K562 (cell line): ENCODE results near the gene ZCCHC14. TPM values are rescaled to one million over a fixed set of nuclear protein-coding genes. Genes with fewer than 3 reads are reported as not detected.
A peak's percentile ranks its signal among the peaks of the same experiment; 100 is the strongest.

Experiments used
- ADNP ChIP-seq: fragments of 200-800 bp; sonication (Bioruptor generic); IDR thresholded peaks from 2 replicates; pipeline ENCODE4 v1.6.1; 2016; ENCODE audit warnings: missing genetic modification characterization, missing compliant biosample characterization
- ELK1 ChIP-seq: sonication (generic); formaldehyde crosslinking; IDR thresholded peaks from 2 replicates; pipeline ENCODE4 v1.8.1; 2022; ENCODE audit warnings: missing genetic modification reagents
- GTF2A2 ChIP-seq: IDR thresholded peaks from 2 replicates; pipeline ENCODE4 v1.6.1; 2016; ENCODE audit warnings: mild to moderate bottlenecking, missing genetic modification characterization, missing compliant biosample characterization
- HMGN3 ChIP-seq: IDR thresholded peaks from 2 replicates; pipeline ENCODE4 v1.6.1; 2011; ENCODE audit warnings: borderline replicate concordance, low read depth, mild to moderate bottlenecking, mixed read lengths, low read length; ENCODE audit not compliant: insufficient read length; ENCODE audit errors: extremely low read depth
- HNRNPL ChIP-seq: fragments of 200-400 bp; formaldehyde crosslinking; IDR thresholded peaks from 2 replicates; pipeline ENCODE4 v1.6.1; 2017; ENCODE audit warnings: low read depth, mild to moderate bottlenecking, low read length
- HOXB6 ChIP-seq: fragments of 250-450 bp; sonication (Bioruptor Pico); IDR thresholded peaks from 2 replicates; pipeline ENCODE4 v1.5.1; 2022; ENCODE audit warnings: mild to moderate bottlenecking, borderline replicate concordance
- NBN ChIP-seq: fragments of 450-650 bp; IDR thresholded peaks from 2 replicates; pipeline ENCODE4 v1.6.1; 2016; ENCODE audit warnings: low read depth, mild to moderate bottlenecking
- NCOA1 ChIP-seq: fragments of 450-650 bp; IDR thresholded peaks from 2 replicates; pipeline ENCODE4 v1.6.1; 2016; ENCODE audit warnings: low read depth
- NEUROD1 ChIP-seq: fragments of 150-350 bp; IDR thresholded peaks from 2 replicates; pipeline ENCODE4 v1.6.1; 2014; ENCODE audit warnings: borderline replicate concordance, low read length, low read depth; ENCODE audit not compliant: partially characterized antibody
- NFIX ChIP-seq: fragments of 250-450 bp; sonication (Bioruptor Pico); IDR thresholded peaks from 2 replicates; pipeline ENCODE4 v1.4.0; 2020; ENCODE audit warnings: low read depth, mild to moderate bottlenecking, moderate library complexity
- NFRKB ChIP-seq: fragments of 450-650 bp; IDR thresholded peaks from 2 replicates; pipeline ENCODE4 v1.6.1; 2016; ENCODE audit warnings: low read depth
- POLR2B ChIP-seq: fragments of 450-650 bp; IDR thresholded peaks from 2 replicates; pipeline ENCODE4 v1.6.1; 2018; ENCODE audit warnings: low read depth; ENCODE audit not compliant: partially characterized antibody
- ZNF324 ChIP-seq: fragments of 250-450 bp; sonication (Bioruptor Pico); IDR thresholded peaks from 2 replicates; pipeline ENCODE4 v1.4.0; 2020; ENCODE audit warnings: mild to moderate bottlenecking
- ZNF408 ChIP-seq: fragments of 250-450 bp; sonication (Bioruptor Pico); IDR thresholded peaks from 2 replicates; pipeline ENCODE4 v1.4.0; 2020; ENCODE audit warnings: low read depth, mild to moderate bottlenecking, moderate library complexity
- ZNF507 ChIP-seq: conservative IDR thresholded peaks from 2 replicates; pipeline ENCODE4 v1.6.1; 2017; ENCODE audit warnings: missing genetic modification characterization, missing compliant biosample characterization
- ZNF584 ChIP-seq: fragments of 200-800 bp; sonication (Bioruptor generic); IDR thresholded peaks from 2 replicates; pipeline ENCODE4 v1.6.1; 2016; ENCODE audit warnings: low read depth, mild to moderate bottlenecking, missing genetic modification characterization, missing compliant biosample characterization
- polyA plus RNA-seq, 8 experiments: library from polyadenylated mRNA; depleted of rRNA in 4 of 8; stranded (reverse) in 5 of 8; unstranded in 3 of 8; fragments of >200 nt; fragmentation: Nextera tagmentation in 2 of 8; fragmentation: Illumina TruSeq in 1 of 8; extraction: Ambion mirVana in 2 of 8; extraction: Trizol in 1 of 8; gene quantifications; 2 replicates each; pipeline versions ENCODE4 v1.2.1 to v1.2.3, GENCODE V29; 2011 to 2014; ENCODE audit warnings: inconsistent platforms in 1 of 8, missing spikeins in 1 of 8
- total RNA-seq, 7 experiments: library from RNA; depleted of rRNA in 6 of 7; stranded (reverse); fragments of >200 nt in 6 of 7; fragmentation: Illumina TruSeq in 2 of 7; extraction: Trizol in 2 of 7; gene quantifications; 2 replicates each; pipeline versions ENCODE4 v1.2.1 to v1.2.3, GENCODE V29; 2011 to 2021; ENCODE audit warnings: low replicate concordance in 1 of 7
- TF ChIP-seq, protein P1 (sequence below): sonication (generic); formaldehyde crosslinking; IDR thresholded peaks from 2 replicates; pipeline ENCODE4 v1.8.0; 2022; ENCODE audit warnings: mild to moderate bottlenecking, missing genetic modification reagents
- TF ChIP-seq, protein P2 (sequence below): fragments of 200-800 bp; sonication (Bioruptor generic); IDR thresholded peaks from 2 replicates; pipeline ENCODE4 v1.6.1; 2017; ENCODE audit warnings: missing genetic modification characterization, missing compliant biosample characterization
- TF ChIP-seq, protein P3 (sequence below): fragments of 250-450 bp; sonication (Bioruptor Pico); IDR thresholded peaks from 2 replicates; pipeline ENCODE4 v1.8.0; 2021; ENCODE audit warnings: moderate library complexity, mild to moderate bottlenecking, inconsistent platforms

The ZCCHC14 gene
- total and polyA plus RNA-seq, 9 of the 15 experiments (the other 6 are each of a cell fraction or from before 2014, with no cell fraction given) = 1.5 to 12.4 (median 2.9) TPM

DNA sequence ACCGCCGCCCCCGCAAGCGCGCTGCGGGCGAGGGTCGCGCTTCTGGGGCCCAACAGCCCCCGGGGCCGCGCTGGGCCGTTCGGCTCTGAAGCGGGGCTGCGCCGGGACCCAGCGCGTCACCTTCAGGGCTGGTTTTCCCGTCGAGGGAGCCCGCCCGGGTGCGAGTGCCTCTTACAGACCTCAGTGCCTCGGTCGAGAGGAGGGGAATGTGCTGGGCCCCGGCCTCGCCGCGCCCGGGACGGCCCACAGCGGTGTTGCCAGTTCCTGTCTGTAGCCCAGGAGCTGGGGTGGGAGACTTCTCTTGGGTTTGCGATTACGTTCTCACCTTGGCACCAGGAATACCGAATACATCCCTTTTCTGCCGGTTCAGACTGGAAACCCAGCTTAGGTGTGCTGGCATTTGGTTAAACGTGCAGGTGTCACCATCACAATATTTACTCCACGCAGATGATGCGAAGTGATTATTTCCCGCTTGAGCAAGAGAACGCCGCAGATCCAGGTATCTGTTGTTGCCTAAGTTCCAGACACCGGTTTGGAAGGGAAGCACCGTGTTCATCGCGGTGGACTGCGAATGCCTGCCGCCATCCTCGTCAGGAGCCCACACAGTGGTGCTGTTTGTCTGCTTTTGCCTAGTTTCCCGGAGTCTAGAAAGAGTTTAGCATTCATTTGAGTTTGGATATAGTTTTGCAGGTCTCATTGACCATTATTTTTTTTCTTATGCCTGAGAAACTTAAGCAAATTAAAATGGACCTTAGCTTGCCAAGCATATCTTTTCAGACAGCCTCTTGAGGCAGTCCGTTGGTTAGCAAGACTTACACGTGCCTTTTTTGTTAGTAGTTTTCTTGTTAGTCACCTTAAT, 99.8 kb downstream of the ZCCHC14 start (continued):
- TF ChIP-seq ELK1 (CRISPR knock-in tag) (no peak), GTF2A2 (no peak), ZNF507 (tag) (no peak), NFIX (no peak), POLR2B (no peak), HNRNPL (no peak), NBN (no peak), NCOA1 (no peak), ZNF584 (CRISPR knock-in tag) (no peak), ZNF324 (CRISPR knock-in tag) (no peak), HOXB6 (no peak), HMGN3 (no peak), ADNP (tag) (no peak), NFRKB (no peak), NEUROD1 (no peak), ZNF408 (CRISPR knock-in tag) (no peak)
- TF ChIP-seq, protein P1, sequence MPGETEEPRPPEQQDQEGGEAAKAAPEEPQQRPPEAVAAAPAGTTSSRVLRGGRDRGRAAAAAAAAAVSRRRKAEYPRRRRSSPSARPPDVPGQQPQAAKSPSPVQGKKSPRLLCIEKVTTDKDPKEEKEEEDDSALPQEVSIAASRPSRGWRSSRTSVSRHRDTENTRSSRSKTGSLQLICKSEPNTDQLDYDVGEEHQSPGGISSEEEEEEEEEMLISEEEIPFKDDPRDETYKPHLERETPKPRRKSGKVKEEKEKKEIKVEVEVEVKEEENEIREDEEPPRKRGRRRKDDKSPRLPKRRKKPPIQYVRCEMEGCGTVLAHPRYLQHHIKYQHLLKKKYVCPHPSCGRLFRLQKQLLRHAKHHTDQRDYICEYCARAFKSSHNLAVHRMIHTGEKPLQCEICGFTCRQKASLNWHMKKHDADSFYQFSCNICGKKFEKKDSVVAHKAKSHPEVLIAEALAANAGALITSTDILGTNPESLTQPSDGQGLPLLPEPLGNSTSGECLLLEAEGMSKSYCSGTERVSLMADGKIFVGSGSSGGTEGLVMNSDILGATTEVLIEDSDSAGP (CRISPR knock-in tag) = no peak
- TF ChIP-seq, protein P2, sequence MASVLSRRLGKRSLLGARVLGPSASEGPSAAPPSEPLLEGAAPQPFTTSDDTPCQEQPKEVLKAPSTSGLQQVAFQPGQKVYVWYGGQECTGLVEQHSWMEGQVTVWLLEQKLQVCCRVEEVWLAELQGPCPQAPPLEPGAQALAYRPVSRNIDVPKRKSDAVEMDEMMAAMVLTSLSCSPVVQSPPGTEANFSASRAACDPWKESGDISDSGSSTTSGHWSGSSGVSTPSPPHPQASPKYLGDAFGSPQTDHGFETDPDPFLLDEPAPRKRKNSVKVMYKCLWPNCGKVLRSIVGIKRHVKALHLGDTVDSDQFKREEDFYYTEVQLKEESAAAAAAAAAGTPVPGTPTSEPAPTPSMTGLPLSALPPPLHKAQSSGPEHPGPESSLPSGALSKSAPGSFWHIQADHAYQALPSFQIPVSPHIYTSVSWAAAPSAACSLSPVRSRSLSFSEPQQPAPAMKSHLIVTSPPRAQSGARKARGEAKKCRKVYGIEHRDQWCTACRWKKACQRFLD = 0 out of 2 replicates have a peak, but pooled peaks have one; percentile 54
- TF ChIP-seq, protein P3, sequence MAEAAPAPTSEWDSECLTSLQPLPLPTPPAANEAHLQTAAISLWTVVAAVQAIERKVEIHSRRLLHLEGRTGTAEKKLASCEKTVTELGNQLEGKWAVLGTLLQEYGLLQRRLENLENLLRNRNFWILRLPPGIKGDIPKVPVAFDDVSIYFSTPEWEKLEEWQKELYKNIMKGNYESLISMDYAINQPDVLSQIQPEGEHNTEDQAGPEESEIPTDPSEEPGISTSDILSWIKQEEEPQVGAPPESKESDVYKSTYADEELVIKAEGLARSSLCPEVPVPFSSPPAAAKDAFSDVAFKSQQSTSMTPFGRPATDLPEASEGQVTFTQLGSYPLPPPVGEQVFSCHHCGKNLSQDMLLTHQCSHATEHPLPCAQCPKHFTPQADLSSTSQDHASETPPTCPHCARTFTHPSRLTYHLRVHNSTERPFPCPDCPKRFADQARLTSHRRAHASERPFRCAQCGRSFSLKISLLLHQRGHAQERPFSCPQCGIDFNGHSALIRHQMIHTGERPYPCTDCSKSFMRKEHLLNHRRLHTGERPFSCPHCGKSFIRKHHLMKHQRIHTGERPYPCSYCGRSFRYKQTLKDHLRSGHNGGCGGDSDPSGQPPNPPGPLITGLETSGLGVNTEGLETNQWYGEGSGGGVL = no peak
